Measurements from ENCODE around the gene IPO13.

- TF ChIP-seq CTCF (IDR thresholded peaks at IDR 0.05; ENCODE audit: insufficient read depth, low read length, poor library complexity, severe bottlenecking) (no peak), EZH2phosphoT487 (conservative IDR thresholded peaks at IDR 0.05; ENCODE audit: low read length) (no peak)
Observed at GRCh38 chr1:43933386-43934100, 13.2 kb upstream of the IPO13 start, which contains the start of gene ARTN.

All from SU-DHL-6 (cell line).